ENCODE data around the gene ZBP1.

DNA sequence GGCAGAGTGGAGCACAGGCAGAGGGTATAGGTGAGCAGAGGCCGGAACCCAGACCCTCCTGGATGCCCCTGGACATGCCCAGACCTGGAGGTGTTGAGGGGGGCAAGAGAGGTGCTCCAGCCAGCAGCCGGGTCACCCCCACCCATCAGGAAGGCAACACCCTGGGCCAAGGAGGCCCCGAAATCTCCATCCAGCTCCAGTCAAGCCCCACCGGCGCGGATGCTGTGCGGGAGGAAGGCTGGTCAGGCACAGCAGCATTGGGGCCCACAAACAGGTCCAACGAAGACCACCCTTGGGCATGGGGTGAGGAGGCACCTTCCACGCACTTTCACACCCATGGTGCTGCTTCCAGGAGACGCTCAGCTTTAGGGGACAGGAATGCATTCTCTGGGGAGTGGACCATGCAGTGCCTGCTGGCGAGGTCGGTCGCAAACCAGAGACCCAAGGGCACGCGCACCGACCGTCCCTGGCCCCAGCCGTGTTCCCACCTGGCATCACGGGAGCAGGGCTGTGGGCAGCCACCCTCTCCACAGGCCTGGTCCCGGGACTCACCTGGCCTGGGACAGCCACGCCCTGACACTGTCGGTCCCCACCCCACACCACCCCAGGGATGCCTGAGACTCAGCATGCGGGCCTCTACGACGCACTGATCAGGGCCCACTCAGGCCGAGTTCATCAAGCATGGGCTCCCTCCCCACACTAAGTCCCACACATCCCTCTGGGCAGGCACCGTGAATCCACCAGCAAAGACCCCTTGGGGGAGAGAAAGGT, 43.6 kb upstream of the ZBP1 start:
- TF ChIP-seq, protein P1, sequence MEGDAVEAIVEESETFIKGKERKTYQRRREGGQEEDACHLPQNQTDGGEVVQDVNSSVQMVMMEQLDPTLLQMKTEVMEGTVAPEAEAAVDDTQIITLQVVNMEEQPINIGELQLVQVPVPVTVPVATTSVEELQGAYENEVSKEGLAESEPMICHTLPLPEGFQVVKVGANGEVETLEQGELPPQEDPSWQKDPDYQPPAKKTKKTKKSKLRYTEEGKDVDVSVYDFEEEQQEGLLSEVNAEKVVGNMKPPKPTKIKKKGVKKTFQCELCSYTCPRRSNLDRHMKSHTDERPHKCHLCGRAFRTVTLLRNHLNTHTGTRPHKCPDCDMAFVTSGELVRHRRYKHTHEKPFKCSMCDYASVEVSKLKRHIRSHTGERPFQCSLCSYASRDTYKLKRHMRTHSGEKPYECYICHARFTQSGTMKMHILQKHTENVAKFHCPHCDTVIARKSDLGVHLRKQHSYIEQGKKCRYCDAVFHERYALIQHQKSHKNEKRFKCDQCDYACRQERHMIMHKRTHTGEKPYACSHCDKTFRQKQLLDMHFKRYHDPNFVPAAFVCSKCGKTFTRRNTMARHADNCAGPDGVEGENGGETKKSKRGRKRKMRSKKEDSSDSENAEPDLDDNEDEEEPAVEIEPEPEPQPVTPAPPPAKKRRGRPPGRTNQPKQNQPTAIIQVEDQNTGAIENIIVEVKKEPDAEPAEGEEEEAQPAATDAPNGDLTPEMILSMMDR (IDR thresholded peaks at IDR 0.05), result no peak
- no peak for TF ChIP-seq ZFX (IDR thresholded peaks at IDR 0.05; ENCODE audit: borderline replicate concordance)

Data from 22Rv1 (cell line).